Stomach (tissue), 4 donors: ENCODE measurements around the gene OR10H3.

Experiments used
- EP300 ChIP-seq: sonication (generic); formaldehyde crosslinking; IDR thresholded peaks from one replicate; pipeline ENCODE4 v1.6.1; 2017; ENCODE audit warnings: antibody characterized with exemption
- POLR2A ChIP-seq, 4 donors: fragments of 450-650 bp; IDR thresholded peaks; one replicate each; pipeline ENCODE4 v1.6.1; 2016; ENCODE audit warnings: antibody characterized with exemption in 4 of 4, control low read depth in 2 of 4, mild to moderate bottlenecking in 1 of 4, moderate library complexity in 1 of 4
- TF ChIP-seq, protein P1 (sequence below), 7 experiments: fragments of 450-650 bp in 4 of 7; fragments of 200-600 bp in 3 of 7; sonication (generic) in 3 of 7; IDR thresholded peaks; one replicate each; pipeline ENCODE4 v1.5.1; 2016 to 2019; ENCODE audit warnings: antibody characterized with exemption in 7 of 7, control low read depth in 2 of 7, mild to moderate bottlenecking in 1 of 7

DNA sequence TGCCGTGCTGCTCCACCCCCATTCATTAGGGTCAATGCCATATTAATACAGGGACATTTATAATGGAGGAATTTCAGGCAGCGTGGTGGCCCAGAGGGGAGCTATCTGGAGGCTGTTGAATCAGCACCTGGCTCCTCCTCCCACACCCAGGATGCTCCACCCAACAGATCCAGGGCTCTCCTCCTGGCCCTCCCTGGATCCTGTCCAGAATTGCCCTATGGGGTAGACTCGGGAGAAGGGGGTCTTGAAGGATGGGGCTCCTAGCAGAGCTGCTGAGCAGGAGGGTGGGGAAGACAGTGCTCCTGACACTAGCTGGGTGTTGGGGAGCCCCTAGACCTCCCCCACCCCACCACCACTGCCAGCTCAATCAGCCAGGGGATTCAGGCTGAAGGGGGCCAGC, 44.4 kb downstream of the OR10H3 start:
- TF ChIP-seq EP300: no peak
- TF ChIP-seq POLR2A (IDR thresholded peaks at IDR 0.05): no peak
- TF ChIP-seq, protein P1, sequence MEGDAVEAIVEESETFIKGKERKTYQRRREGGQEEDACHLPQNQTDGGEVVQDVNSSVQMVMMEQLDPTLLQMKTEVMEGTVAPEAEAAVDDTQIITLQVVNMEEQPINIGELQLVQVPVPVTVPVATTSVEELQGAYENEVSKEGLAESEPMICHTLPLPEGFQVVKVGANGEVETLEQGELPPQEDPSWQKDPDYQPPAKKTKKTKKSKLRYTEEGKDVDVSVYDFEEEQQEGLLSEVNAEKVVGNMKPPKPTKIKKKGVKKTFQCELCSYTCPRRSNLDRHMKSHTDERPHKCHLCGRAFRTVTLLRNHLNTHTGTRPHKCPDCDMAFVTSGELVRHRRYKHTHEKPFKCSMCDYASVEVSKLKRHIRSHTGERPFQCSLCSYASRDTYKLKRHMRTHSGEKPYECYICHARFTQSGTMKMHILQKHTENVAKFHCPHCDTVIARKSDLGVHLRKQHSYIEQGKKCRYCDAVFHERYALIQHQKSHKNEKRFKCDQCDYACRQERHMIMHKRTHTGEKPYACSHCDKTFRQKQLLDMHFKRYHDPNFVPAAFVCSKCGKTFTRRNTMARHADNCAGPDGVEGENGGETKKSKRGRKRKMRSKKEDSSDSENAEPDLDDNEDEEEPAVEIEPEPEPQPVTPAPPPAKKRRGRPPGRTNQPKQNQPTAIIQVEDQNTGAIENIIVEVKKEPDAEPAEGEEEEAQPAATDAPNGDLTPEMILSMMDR (IDR thresholded peaks at IDR 0.05): no peak
